ENCODE data around the gene DLGAP5.

DNA sequence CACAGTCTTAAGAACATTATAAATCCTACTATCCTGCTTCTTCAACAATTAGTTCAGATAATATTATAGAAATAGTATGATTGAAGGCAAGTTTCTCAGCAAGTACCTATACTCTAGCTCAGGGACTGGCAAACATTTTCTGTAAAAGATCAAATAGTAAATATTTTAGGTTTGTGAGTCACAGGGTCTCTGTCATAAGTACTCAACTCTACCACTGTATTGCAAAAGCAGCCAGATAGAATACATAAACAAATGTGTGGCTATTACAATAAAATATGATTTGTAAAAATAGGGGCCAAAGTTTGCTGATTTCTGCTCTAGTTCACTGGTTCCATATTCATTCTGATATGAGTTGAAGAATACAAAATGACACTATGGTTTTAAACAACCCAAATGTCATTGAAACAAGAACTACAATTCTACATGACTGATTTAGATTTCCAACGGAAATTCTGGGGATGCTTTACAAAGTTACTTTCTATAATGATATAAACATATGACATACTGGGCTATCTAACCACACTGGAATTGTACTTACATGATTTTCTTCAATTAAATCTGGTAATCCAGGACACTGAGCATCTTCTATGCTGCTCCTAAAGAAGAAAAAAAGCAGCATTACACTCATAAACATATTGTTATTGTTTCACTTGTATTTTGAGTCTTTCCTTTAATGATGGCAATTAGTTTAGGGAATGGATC lies 39.2 kb downstream of the DLGAP5 start:
- TF ChIP-seq CTCF (IDR thresholded peaks at IDR 0.05) (no peak), POLR2A (IDR thresholded peaks at IDR 0.05) (no peak)

Data from esophagus squamous epithelium (tissue), 4 donors.